Activated CD8-positive, alpha-beta T cell treated with anti-CD3 and anti-CD28 coated beads, Interleukin-2, amount 10 ng/mL, durations not matched to agents 7 days and 5 days (primary cell): ENCODE data around the gene ARHGAP26. TPM values are rescaled to one million over a fixed set of nuclear protein-coding genes. Genes with fewer than 3 reads are reported as not detected.
"Not testable (repeated sequence)": the region's sequence is repeated elsewhere in the genome, so short reads cannot be mapped to it uniquely, and the experiment has no call there.

Source experiments
- ATAC-seq: fragments of 150-1000 bp; cut with Tn5 transposase; one replicate; pipeline ENCODE4 v1.10.0; 2021; ENCODE audit warnings: moderate library complexity
- CTCF ChIA-PET: fragments of 350-600 bp; sonication (Branson Sonifier 250); formaldehyde crosslinking; loops from one replicate; lab custom pipeline; 2021; ENCODE audit warnings: antibody characterized with exemption; lab: Charles Lee
- POLR2A ChIA-PET: fragments of 350-600 bp; sonication (Branson Sonifier 250); formaldehyde crosslinking; loops from one replicate; lab custom pipeline; 2021; ENCODE audit warnings: antibody characterized with exemption; lab: Charles Lee
- DNase-seq: peaks from one replicate; pipeline ENCODE4 v3.0.0-alpha.2; 2020
- H3K27ac Mint-ChIP-seq: one replicate; pipeline ENCODE4 v1.8.0; 2021; ENCODE audit warnings: mild to moderate bottlenecking, mixed read lengths
- H3K27me3 Mint-ChIP-seq: one replicate; pipeline ENCODE4 v1.8.0; 2021; ENCODE audit warnings: low read depth, mixed read lengths
- H3K36me3 Mint-ChIP-seq: one replicate; pipeline ENCODE4 v1.8.0; 2021; ENCODE audit warnings: low read depth, mixed read lengths
- H3K4me1 Mint-ChIP-seq: one replicate; pipeline ENCODE4 v1.8.0; 2021; ENCODE audit warnings: low read depth, mixed read lengths
- H3K4me3 Mint-ChIP-seq: one replicate; pipeline ENCODE4 v1.8.0; 2021; ENCODE audit warnings: mild to moderate bottlenecking, mixed read lengths
- H3K9me3 Mint-ChIP-seq: one replicate; pipeline ENCODE4 v1.8.0; 2022; ENCODE audit warnings: mixed read lengths; ENCODE audit not compliant: insufficient read depth
- total RNA-seq, 2 experiments: library from RNA; stranded (reverse); gene quantifications; one replicate each; pipeline ENCODE4 v1.2.3, GENCODE V29; 2021

ARHGAP26 gene
- total RNA-seq, 2 experiments from 2014 or later, result 25.4 to 30.3 TPM

- no peak overlapping the region for H3K4me3 Mint-ChIP-seq
- H3K36me3 Mint-ChIP-seq, result peaks cover 20% of the 10 kb centered on the region
- ChIA-PET CTCF (interaction anchor here (0.8 to 2.8 kb wide), 10 partner anchors 10 to 446 kb away, joined by 3 to 14 read pairs (median 4); no protein-coding TSS in a partner anchor), POLR2A (interaction anchor here (0.5 to 0.7 kb wide), 2 partner anchors 43 to 445 kb away, joined by 3 read pairs; no protein-coding TSS in a partner anchor)
- no peak for DNase-seq
- H3K27me3 Mint-ChIP-seq, result no peaks in the 10 kb centered on the region
- no peak overlapping the region for H3K27ac Mint-ChIP-seq
- peaks cover 23% of the 10 kb centered on the region for H3K4me1 Mint-ChIP-seq
- ATAC-seq, result no peak
- no peaks in the 10 kb centered on the region for H3K9me3 Mint-ChIP-seq
Observed at GRCh38 chr5:142958944-142959682, 188.9 kb downstream of the ARHGAP26 start.

- ATAC-seq (peak; percentile 49), DNase-seq (no peak)
- H3K27me3 Mint-ChIP-seq, result no peaks in the 10 kb centered on the region
- no peak overlapping the region for H3K4me3 Mint-ChIP-seq
- no peak overlapping the region for H3K27ac Mint-ChIP-seq
- peaks cover 16% of the 10 kb centered on the region for H3K36me3 Mint-ChIP-seq
- H3K4me1 Mint-ChIP-seq, result peaks cover 30% of the 10 kb centered on the region
- no peaks in the 10 kb centered on the region for H3K9me3 Mint-ChIP-seq
- ChIA-PET POLR2A (interaction anchor here (0.5 to 1.1 kb wide), 2 partner anchors 43 to 44 kb away, joined by 3 read pairs; no protein-coding TSS in a partner anchor), CTCF (interaction anchor here (0.8 to 2.8 kb wide), 10 partner anchors 10 to 445 kb away, joined by 3 to 14 read pairs (median 4); no protein-coding TSS in a partner anchor)
Observed at GRCh38 chr5:142959683-142960657, 189.8 kb downstream of the ARHGAP26 start.

- peaks cover 16% of the 10 kb centered on the region for H3K36me3 Mint-ChIP-seq
- no peaks in the 10 kb centered on the region for H3K27me3 Mint-ChIP-seq
- DNase-seq, result no peak
- ChIA-PET CTCF (interaction anchor here (0.6 kb wide), 1 partner anchor 41 kb away, joined by 3 read pairs; no protein-coding TSS in a partner anchor), POLR2A (no interaction called here)
- peaks cover 33% of the 10 kb centered on the region for H3K4me1 Mint-ChIP-seq
- H3K27ac Mint-ChIP-seq, result no peak overlapping the region
- H3K4me3 Mint-ChIP-seq, result no peak overlapping the region
- no peak for ATAC-seq
- no peaks in the 10 kb centered on the region for H3K9me3 Mint-ChIP-seq
Observed at GRCh38 chr5:142961440-142962173, 191.4 kb downstream of the ARHGAP26 start.

DNA sequence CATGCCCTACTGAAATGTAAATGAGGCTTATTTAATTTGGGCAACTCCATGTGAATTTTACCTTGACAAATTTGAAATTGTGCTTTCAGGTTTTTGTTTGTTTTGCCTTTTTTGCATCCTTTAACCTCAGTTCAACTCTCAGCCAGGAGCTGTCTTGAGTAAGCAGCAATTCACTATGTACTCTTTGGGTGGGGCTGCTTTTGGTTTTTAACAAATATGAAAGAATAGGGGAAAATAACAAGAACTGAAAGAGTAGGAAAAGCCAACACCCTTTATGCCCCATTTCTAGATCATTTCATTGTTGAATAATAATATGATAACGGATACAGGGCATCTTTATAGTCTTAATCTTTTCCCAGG lies 192.0 kb downstream of the ARHGAP26 start:
- Mint-ChIP-seq H3K27me3 (no peaks in the 10 kb centered on the region), H3K36me3 (peaks cover 16% of the 10 kb centered on the region), H3K27ac (no peak overlapping the region), H3K4me3 (no peak overlapping the region), H3K9me3 (no peaks in the 10 kb centered on the region), H3K4me1 (peaks cover 33% of the 10 kb centered on the region)
- ATAC-seq, result no peak
- POLR2A ChIA-PET, result interaction anchor here (0.6 kb wide), 1 partner anchor 32 kb away, joined by 3 read pairs; no protein-coding TSS in a partner anchor
- CTCF ChIA-PET, result interaction anchor here (0.6 to 1.1 kb wide), 2 partner anchors 40 to 47 kb away, joined by 3 read pairs; no protein-coding TSS in a partner anchor
- DNase-seq, result no peak

DNA sequence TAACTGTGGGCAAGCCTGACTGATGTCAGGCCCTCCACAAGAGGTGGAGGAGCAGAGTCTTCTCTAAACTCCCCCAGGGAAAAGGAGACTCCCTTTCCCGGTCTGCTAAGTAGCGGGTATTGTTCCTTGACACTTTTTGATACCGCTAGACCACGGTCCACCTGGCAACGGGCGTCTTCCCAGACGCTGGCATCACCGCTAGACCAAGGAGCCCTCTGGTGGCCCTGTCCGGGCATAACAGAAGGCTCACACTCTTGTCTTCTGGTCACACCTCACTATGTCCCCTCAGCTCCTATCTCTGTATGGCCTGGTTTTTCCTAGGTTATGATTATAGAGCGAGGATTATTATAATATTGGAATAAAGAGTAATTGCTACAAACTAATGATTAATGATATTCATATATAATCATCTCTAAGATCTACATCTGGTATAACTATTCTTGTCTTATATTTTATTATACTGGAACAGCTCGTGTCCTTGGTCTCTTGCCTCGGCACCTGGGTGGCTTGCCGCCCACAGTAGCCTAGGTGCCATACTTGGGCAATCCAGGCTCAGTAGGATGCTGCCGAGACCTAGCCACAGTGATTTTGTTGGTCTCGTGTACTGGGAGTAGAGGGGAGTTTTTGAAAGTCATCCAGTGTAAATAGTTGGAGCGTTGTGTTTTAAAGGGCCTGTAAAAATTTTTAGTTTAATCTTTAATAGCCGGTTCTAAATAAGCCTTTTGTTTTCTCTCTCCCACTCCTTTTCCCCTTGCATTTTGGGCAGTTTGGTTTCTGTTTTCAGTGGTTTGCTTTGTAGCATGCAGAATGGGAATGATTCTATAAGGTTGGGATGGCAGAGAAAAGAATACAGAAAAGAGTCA lies 195.3 kb downstream of the ARHGAP26 start:
- POLR2A ChIA-PET, DNase-seq, H3K27ac Mint-ChIP-seq, ATAC-seq, H3K4me3 Mint-ChIP-seq, H3K27me3 Mint-ChIP-seq, H3K9me3 Mint-ChIP-seq: not testable (repeated sequence)
- peaks cover 23% of the 10 kb centered on the region for H3K4me1 Mint-ChIP-seq
- CTCF ChIA-PET, result interaction anchor here (0.8 to 1.6 kb wide), 7 partner anchors 31 to 249 kb away, joined by 3 to 6 read pairs (median 3); no protein-coding TSS in a partner anchor
- H3K36me3 Mint-ChIP-seq, result peaks cover 24% of the 10 kb centered on the region

GRCh38 chr5:142966121-142966420 lies 195.9 kb downstream of the ARHGAP26 start:
- H3K9me3 Mint-ChIP-seq, result no peaks in the 10 kb centered on the region
- H3K27me3 Mint-ChIP-seq, result no peaks in the 10 kb centered on the region
- H3K4me3 Mint-ChIP-seq, result no peak overlapping the region
- ATAC-seq (no peak), DNase-seq (no peak)
- ChIA-PET CTCF (interaction anchor here (1.0 to 1.3 kb wide), 3 partner anchors 36 to 249 kb away, joined by 3 to 4 read pairs (median 3); no protein-coding TSS in a partner anchor), POLR2A (no interaction called here)
- H3K27ac Mint-ChIP-seq, result no peak overlapping the region
- peaks cover 29% of the 10 kb centered on the region for H3K4me1 Mint-ChIP-seq
- H3K36me3 Mint-ChIP-seq, result peaks cover 28% of the 10 kb centered on the region

- Mint-ChIP-seq H3K27ac (no peak overlapping the region), H3K4me1 (peaks cover 44% of the 10 kb centered on the region), H3K4me3 (no peak overlapping the region), H3K9me3 (no peaks in the 10 kb centered on the region), H3K36me3 (peaks cover 23% of the 10 kb centered on the region), H3K27me3 (no peaks in the 10 kb centered on the region)
- no peak for DNase-seq
- no peak for ATAC-seq
- CTCF ChIA-PET, result interaction anchor here (0.6 to 1.4 kb wide), 5 partner anchors 10 to 434 kb away, joined by 3 to 5 read pairs (median 3); partner anchors contain the start of gene NR3C1
- POLR2A ChIA-PET, result no interaction called here
Observed at GRCh38 chr5:142969186-142969585, 199.0 kb downstream of the ARHGAP26 start.

- ATAC-seq, result no peak
- Mint-ChIP-seq H3K9me3 (no peaks in the 10 kb centered on the region), H3K36me3 (peaks cover 27% of the 10 kb centered on the region), H3K4me1 (peaks cover 40% of the 10 kb centered on the region), H3K27ac (no peak overlapping the region), H3K27me3 (no peaks in the 10 kb centered on the region), H3K4me3 (no peak overlapping the region)
- no peak for DNase-seq
- CTCF ChIA-PET, result interaction anchor here (0.6 to 1.4 kb wide), 4 partner anchors 10 to 433 kb away, joined by 3 to 5 read pairs (median 4); partner anchors contain the start of gene NR3C1
- POLR2A ChIA-PET, result no interaction called here
Observed at GRCh38 chr5:142969624-142970439, 199.7 kb downstream of the ARHGAP26 start.

- ATAC-seq (no peak), DNase-seq (no peak)
- ChIA-PET POLR2A (no interaction called here), CTCF (no interaction called here)
- Mint-ChIP-seq H3K4me3 (no peak overlapping the region), H3K4me1 (peaks cover 37% of the 10 kb centered on the region), H3K9me3 (no peaks in the 10 kb centered on the region), H3K27ac (no peak overlapping the region), H3K27me3 (no peaks in the 10 kb centered on the region), H3K36me3 (peaks cover 28% of the 10 kb centered on the region)
Observed at GRCh38 chr5:142970440-142971030, 200.4 kb downstream of the ARHGAP26 start.
